CD14-positive monocyte (primary cell): ENCODE results near the gene CCNI. TPM values are rescaled to one million over a fixed set of nuclear protein-coding genes. Genes with fewer than 3 reads are reported as not detected.

ENCODE experiments used
- DNase-seq, 3 donors: peaks; one replicate each; pipeline ENCODE4 v3.0.0-alpha.2; 2011 to 2022
- H2AFZ ChIP-seq: 2 replicates; pipeline ENCODE4 v1.6.0; 2012; ENCODE audit warnings: mild to moderate bottlenecking, low read depth, low read length, inconsistent platforms; ENCODE audit not compliant: insufficient read depth, poor library complexity, severe bottlenecking
- H3K27ac ChIP-seq, 2 donors: 1 replicate in 1 of 2; 2 replicates in 1 of 2; pipeline ENCODE4 v1.5.1; 2012 to 2013; ENCODE audit warnings: low read length in 2 of 2, control low read depth in 1 of 2, inconsistent platforms in 1 of 2, low read depth in 1 of 2, mild to moderate bottlenecking in 1 of 2
- H3K27me3 ChIP-seq, 2 donors: one replicate each; pipeline versions ENCODE4 v1.6.0 to v1.6.1; 2011 to 2013; ENCODE audit warnings: low read length in 2 of 2; ENCODE audit not compliant: control insufficient read depth in 2 of 2, insufficient read depth in 2 of 2
- H3K36me3 ChIP-seq, 2 donors: replicated peaks in 1 of 2; 1 replicate in 1 of 2; 2 replicates in 1 of 2; pipeline versions ENCODE4 v1.5.1 to v1.6.1; 2012 to 2013; ENCODE audit warnings: low read length in 2 of 2, control low read depth in 1 of 2, inconsistent platforms in 1 of 2, mild to moderate bottlenecking in 1 of 2; ENCODE audit not compliant: insufficient read depth in 2 of 2, control insufficient read depth in 1 of 2
- H3K4me1 ChIP-seq, 2 donors: 1 replicate in 1 of 2; 2 replicates in 1 of 2; pipeline versions ENCODE4 v1.5.1 to v1.6.1; 2012 to 2013; ENCODE audit warnings: low read length in 2 of 2, control low read depth in 1 of 2, inconsistent platforms in 1 of 2, mild to moderate bottlenecking in 1 of 2, moderate library complexity in 1 of 2; ENCODE audit not compliant: insufficient read depth in 2 of 2, control insufficient read depth in 1 of 2
- H3K4me2 ChIP-seq: replicated peaks from 2 replicates; pipeline ENCODE3; 2012; ENCODE audit warnings: low read length, moderate library complexity, mild to moderate bottlenecking; ENCODE audit not compliant: poor library complexity, severe bottlenecking; ENCODE audit errors: extremely low read depth
- H3K4me3 ChIP-seq, 3 experiments: fragments of 200-600 bp in 1 of 3; sonication (generic) in 1 of 3; replicated peaks in 1 of 3; 1 replicate in 2 of 3; 2 replicates in 1 of 3; pipeline ENCODE4 v1.5.1; 2011 to 2013; ENCODE audit warnings: low read length in 3 of 3, mild to moderate bottlenecking in 3 of 3, control low read depth in 2 of 3, low read depth in 2 of 3, inconsistent platforms in 1 of 3, moderate library complexity in 1 of 3
- H3K79me2 ChIP-seq: 2 replicates; pipeline ENCODE4 v1.6.0; 2012; ENCODE audit warnings: mild to moderate bottlenecking, control low read depth, inconsistent platforms, low read length, moderate library complexity; ENCODE audit not compliant: insufficient read depth
- H3K9ac ChIP-seq: 2 replicates; pipeline ENCODE4 v1.6.0; 2017; ENCODE audit warnings: low read length, mild to moderate bottlenecking; ENCODE audit not compliant: insufficient read depth, poor library complexity, severe bottlenecking
- H3K9me3 ChIP-seq, 2 donors: replicated peaks in 1 of 2; 1 replicate in 1 of 2; 2 replicates in 1 of 2; pipeline versions ENCODE4 v1.5.1 to v1.6.1; 2012 to 2013; ENCODE audit warnings: low read length in 2 of 2, control low read depth in 1 of 2; ENCODE audit not compliant: control insufficient read depth in 1 of 2, insufficient read depth in 1 of 2
- H4K20me1 ChIP-seq: 2 replicates; pipeline ENCODE4 v1.6.0; 2012; ENCODE audit warnings: mild to moderate bottlenecking, low read length, control low read depth, moderate library complexity; ENCODE audit not compliant: insufficient read depth
- H3K27ac Mint-ChIP-seq, 7 donors: one replicate each; pipeline ENCODE4 v1.8.0; 2020; ENCODE audit warnings: mild to moderate bottlenecking in 7 of 7, mixed read lengths in 7 of 7, moderate library complexity in 6 of 7, inconsistent platforms in 2 of 7
- H3K27me3 Mint-ChIP-seq, 3 donors: one replicate each; pipeline ENCODE4 v1.8.0; 2021 to 2022; ENCODE audit warnings: low read depth in 3 of 3, mild to moderate bottlenecking in 3 of 3, mixed read lengths in 3 of 3, moderate library complexity in 3 of 3, inconsistent platforms in 1 of 3
- H3K36me3 Mint-ChIP-seq, 2 donors: one replicate each; pipeline ENCODE4 v1.8.0; 2020; ENCODE audit warnings: mixed read lengths in 2 of 2, inconsistent platforms in 1 of 2, mild to moderate bottlenecking in 1 of 2
- H3K4me1 Mint-ChIP-seq: one replicate; pipeline ENCODE4 v1.8.0; 2020; ENCODE audit warnings: mild to moderate bottlenecking, mixed read lengths
- H3K4me3 Mint-ChIP-seq, 2 donors: one replicate each; pipeline ENCODE4 v1.8.0; 2020; ENCODE audit warnings: mild to moderate bottlenecking in 2 of 2, mixed read lengths in 2 of 2, moderate library complexity in 1 of 2
- H3K9me3 Mint-ChIP-seq, 7 donors: one replicate each; pipeline ENCODE4 v1.8.0; 2020 to 2022; ENCODE audit warnings: mixed read lengths in 7 of 7, mild to moderate bottlenecking in 6 of 7, moderate library complexity in 6 of 7, inconsistent platforms in 2 of 7
- WGBS: methylation state at CpG from one replicate; pipeline ENCODE4 v1.1.5; 2013; ENCODE audit warnings: missing lambda C conversion rate; ENCODE audit not compliant: insufficient coverage; 5-methylcytosine and 5-hydroxymethylcytosine counted together
- intact Hi-C, 2 donors: fragments of 100-400 bp; cut with micrococcal nuclease; formaldehyde crosslinking; loops; one replicate each; pipeline versions ENCODE4 v1.15.0 to v1.15.1; 2023
- polyA plus RNA-seq, 3 donors: library from polyadenylated mRNA; depleted of rRNA in 1 of 3; unstranded in 2 of 3; stranded (reverse) in 1 of 3; fragments of 300-500 nt in 2 of 3; fragments of >200 nt in 1 of 3; fragmentation: Illumina TruSeq in 2 of 3; gene quantifications; 1 replicate in 2 of 3; 2 replicates in 1 of 3; pipeline ENCODE4 v1.2.3, GENCODE V29; 2012 to 2021
- TF ChIP-seq, protein P1 (sequence below): fragments of 200-600 bp; IDR thresholded peaks from one replicate; pipeline ENCODE4 v1.8.0; 2022; ENCODE audit warnings: antibody characterized with exemption, mild to moderate bottlenecking

The CCNI gene
- polyA plus RNA-seq, 3 donors: 106 to 264 (median 171) TPM

DNA sequence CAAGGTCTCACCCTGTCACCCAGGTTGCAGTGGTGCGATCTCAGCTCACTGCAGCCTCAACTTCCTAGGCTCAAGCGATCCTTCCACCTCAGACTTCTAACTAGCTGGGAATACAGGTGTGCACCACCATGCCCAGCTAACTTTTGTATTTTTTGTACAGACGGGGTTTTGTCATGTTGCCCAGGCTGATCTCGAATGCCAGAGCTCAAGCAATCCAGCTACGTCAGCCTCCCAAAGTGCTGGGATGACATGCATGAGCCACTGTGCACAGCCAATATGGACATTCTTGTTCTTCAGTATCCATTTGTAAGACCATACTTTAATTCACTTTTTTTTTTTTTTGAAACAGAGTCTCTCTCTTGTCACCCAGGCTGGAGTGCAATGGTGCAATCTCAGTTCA lies 3.5 kb upstream of the CCNI start:
- H3K4me1 Mint-ChIP-seq: peaks cover 20% of the 10 kb centered on the region
- no peaks in the 10 kb centered on the region for H3K27me3 ChIP-seq

DNA sequence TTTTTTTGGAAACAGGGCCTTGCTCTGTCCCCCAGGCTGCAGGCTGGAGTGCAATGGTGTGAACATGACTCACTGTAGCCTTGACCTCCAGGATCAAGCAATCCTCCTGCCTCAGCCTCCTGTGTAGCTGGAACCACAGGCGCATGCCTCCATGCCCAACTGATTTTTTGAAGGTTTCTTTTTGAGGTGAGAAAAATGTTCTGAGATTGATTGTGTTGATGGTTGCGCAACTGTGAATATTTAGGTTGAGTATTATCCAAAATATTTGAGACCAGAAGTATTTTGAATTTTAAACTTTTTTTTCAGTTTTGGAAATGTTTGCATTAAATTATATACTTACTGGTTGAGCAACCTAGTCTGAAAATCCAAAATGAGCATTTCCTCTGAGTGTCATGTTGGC lies 2.6 kb upstream of the CCNI start:
- Histone ChIP-seq H2AFZ (no peak overlapping the region), H3K36me3 (no peaks in the 10 kb centered on the region), H3K9me3 (no peaks in the 10 kb centered on the region), H3K27ac (no peak overlapping the region), H3K4me2 (no peak overlapping the region), H3K4me1 (peaks cover 19 to 25% of the 10 kb centered on the region in 2 donors), H3K4me3 (no peak overlapping the region), H3K27me3 (no peaks in the 10 kb centered on the region), H4K20me1 (peaks cover 13% of the 10 kb centered on the region), H3K79me2 (peaks cover 48% of the 10 kb centered on the region), H3K9ac (no peak overlapping the region)
- no peak for DNase-seq
- Mint-ChIP-seq H3K27me3 (peaks cover 0 to 2% (median 0%) of the 10 kb centered on the region in 3 donors), H3K4me3 (no peak overlapping the region), H3K9me3 (no peaks in the 10 kb centered on the region), H3K27ac (no peak overlapping the region), H3K36me3 (peaks cover 0 to 7% of the 10 kb centered on the region in 2 donors), H3K4me1 (peaks cover 20% of the 10 kb centered on the region)
- 100% methylated on average over 1 of the region's 2 CpGs for WGBS
- intact Hi-C loops: loop anchor here in 1 of 2 donors (5.0 kb wide), 2 partner anchors 79 to 114 kb away; partner anchors contain the start of gene CCNG2
- TF ChIP-seq, protein P1, sequence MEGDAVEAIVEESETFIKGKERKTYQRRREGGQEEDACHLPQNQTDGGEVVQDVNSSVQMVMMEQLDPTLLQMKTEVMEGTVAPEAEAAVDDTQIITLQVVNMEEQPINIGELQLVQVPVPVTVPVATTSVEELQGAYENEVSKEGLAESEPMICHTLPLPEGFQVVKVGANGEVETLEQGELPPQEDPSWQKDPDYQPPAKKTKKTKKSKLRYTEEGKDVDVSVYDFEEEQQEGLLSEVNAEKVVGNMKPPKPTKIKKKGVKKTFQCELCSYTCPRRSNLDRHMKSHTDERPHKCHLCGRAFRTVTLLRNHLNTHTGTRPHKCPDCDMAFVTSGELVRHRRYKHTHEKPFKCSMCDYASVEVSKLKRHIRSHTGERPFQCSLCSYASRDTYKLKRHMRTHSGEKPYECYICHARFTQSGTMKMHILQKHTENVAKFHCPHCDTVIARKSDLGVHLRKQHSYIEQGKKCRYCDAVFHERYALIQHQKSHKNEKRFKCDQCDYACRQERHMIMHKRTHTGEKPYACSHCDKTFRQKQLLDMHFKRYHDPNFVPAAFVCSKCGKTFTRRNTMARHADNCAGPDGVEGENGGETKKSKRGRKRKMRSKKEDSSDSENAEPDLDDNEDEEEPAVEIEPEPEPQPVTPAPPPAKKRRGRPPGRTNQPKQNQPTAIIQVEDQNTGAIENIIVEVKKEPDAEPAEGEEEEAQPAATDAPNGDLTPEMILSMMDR: no peak

More for the DNA sequence above, 3.5 kb upstream of the CCNI start:
- peaks cover 4% of the 10 kb centered on the region for H4K20me1 ChIP-seq
- no peak for DNase-seq
- H3K9ac ChIP-seq: no peak overlapping the region
- peaks cover 39% of the 10 kb centered on the region for H3K79me2 ChIP-seq
- H3K4me1 ChIP-seq: peaks cover 10 to 16% of the 10 kb centered on the region in 2 donors
- H3K27ac ChIP-seq: no peak overlapping the region
- WGBS: 94% methylated on average over 5 of the region's 5 CpGs
- TF ChIP-seq, protein P1: no peak
- no peaks in the 10 kb centered on the region for H3K9me3 Mint-ChIP-seq
- no peak overlapping the region for H2AFZ ChIP-seq
- peaks cover 0 to 7% of the 10 kb centered on the region in 2 donors for H3K36me3 Mint-ChIP-seq
- peak overlapping the region in 1 of 7 donors; percentile 10 for H3K27ac Mint-ChIP-seq
- no peaks in the 10 kb centered on the region for H3K9me3 ChIP-seq
- no peak overlapping the region for H3K4me2 ChIP-seq
- intact Hi-C loops: loop anchor here in 1 of 2 donors (5.0 kb wide), 2 partner anchors 78 to 113 kb away; partner anchors contain the start of gene CCNG2
- no peak overlapping the region for H3K4me3 ChIP-seq
- no peaks in the 10 kb centered on the region for H3K36me3 ChIP-seq
- peaks cover 0 to 3% (median 2%) of the 10 kb centered on the region in 3 donors for H3K27me3 Mint-ChIP-seq
- H3K4me3 Mint-ChIP-seq: no peak overlapping the region
